ENCODE measurements around the gene CEP135. TPM values are rescaled to one million over a fixed set of nuclear protein-coding genes. Genes with fewer than 3 reads are reported as not detected.

CEP135 gene
- total RNA-seq, 1 donor from 2014 or later = 8.2 TPM

- Mint-ChIP-seq H3K27me3 (ENCODE audit: low read depth, unreplicated experiment) (no peaks in the 10 kb centered on the region), H3K4me3 (ENCODE audit: unreplicated experiment) (no peak overlapping the region), H3K27ac (ENCODE audit: unreplicated experiment) (no peak overlapping the region), H3K36me3 (ENCODE audit: low read depth, unreplicated experiment) (peaks cover 8% of the 10 kb centered on the region), H3K4me1 (ENCODE audit: low read depth, unreplicated experiment) (no peaks in the 10 kb centered on the region), H3K9me3 (ENCODE audit: unreplicated experiment) (no peaks in the 10 kb centered on the region)
- H3K9me3 ChIP-seq (ENCODE audit: insufficient read depth, low read depth, low read length) = no peaks in the 10 kb centered on the region
- no peaks in the 10 kb centered on the region for H3K4me1 ChIP-seq (ENCODE audit: insufficient read depth, low read length)
- DNase-seq (ENCODE audit: low read depth) (no peak), FAIRE-seq (no peak)
- H3K36me3 ChIP-seq (ENCODE audit: insufficient read depth, low read length) = peaks cover 9% of the 10 kb centered on the region
- H3K27me3 ChIP-seq (ENCODE audit: insufficient read depth, low read length) = no peaks in the 10 kb centered on the region
- H3K27ac ChIP-seq (ENCODE audit: low read depth, low read length) = no peak overlapping the region
- H3K4me3 ChIP-seq (ENCODE audit: insufficient read depth, low read depth, low read length) = no peak overlapping the region
- no peak overlapping the region for H3K9ac ChIP-seq (ENCODE audit: low read length)
- no peak overlapping the region for H2AFZ ChIP-seq (ENCODE audit: low read depth, low read length)
- TF ChIP-seq EZH2 (IDR thresholded peaks at IDR 0.05; ENCODE audit: insufficient read depth, low read length) (no peak), CTCF (IDR thresholded peaks at IDR 0.05; ENCODE audit: insufficient read depth, low read depth, low read length) (no peak)
- H3K4me2 ChIP-seq (ENCODE audit: low read length) = no peak overlapping the region
- peaks cover 3% of the 10 kb centered on the region for H4K20me1 ChIP-seq (ENCODE audit: insufficient read depth, low read length)
- H3K79me2 ChIP-seq (ENCODE audit: insufficient read depth, low read length) = no peaks in the 10 kb centered on the region
Observed at GRCh38 chr4:56003606-56004005, 54.9 kb downstream of the CEP135 start.

- H3K4me1 Mint-ChIP-seq (ENCODE audit: low read depth, unreplicated experiment) = no peaks in the 10 kb centered on the region
- Histone ChIP-seq H3K4me3 (ENCODE audit: insufficient read depth, low read depth, low read length) (no peak overlapping the region), H3K4me2 (ENCODE audit: low read length) (no peak overlapping the region), H4K20me1 (ENCODE audit: insufficient read depth, low read length) (peaks cover 3% of the 10 kb centered on the region), H3K36me3 (ENCODE audit: insufficient read depth, low read length) (peaks cover 8% of the 10 kb centered on the region), H3K27me3 (ENCODE audit: insufficient read depth, low read length) (no peaks in the 10 kb centered on the region), H2AFZ (ENCODE audit: low read depth, low read length) (no peak overlapping the region), H3K4me1 (ENCODE audit: insufficient read depth, low read length) (no peaks in the 10 kb centered on the region), H3K9ac (ENCODE audit: low read length) (no peak overlapping the region), H3K9me3 (ENCODE audit: insufficient read depth, low read depth, low read length) (no peaks in the 10 kb centered on the region), H3K27ac (ENCODE audit: low read depth, low read length) (no peak overlapping the region), H3K79me2 (ENCODE audit: insufficient read depth, low read length) (no peaks in the 10 kb centered on the region)
- no peak overlapping the region for H3K27ac Mint-ChIP-seq (ENCODE audit: unreplicated experiment)
- H3K36me3 Mint-ChIP-seq (ENCODE audit: low read depth, unreplicated experiment) = peaks cover 8% of the 10 kb centered on the region
- no peak for DNase-seq (ENCODE audit: low read depth)
- H3K27me3 Mint-ChIP-seq (ENCODE audit: low read depth, unreplicated experiment) = no peaks in the 10 kb centered on the region
- H3K4me3 Mint-ChIP-seq (ENCODE audit: unreplicated experiment) = no peak overlapping the region
- no peak for TF ChIP-seq EZH2 (IDR thresholded peaks at IDR 0.05; ENCODE audit: insufficient read depth, low read length)
- TF ChIP-seq CTCF (IDR thresholded peaks at IDR 0.05; ENCODE audit: insufficient read depth, low read depth, low read length) = no peak
- H3K9me3 Mint-ChIP-seq (ENCODE audit: unreplicated experiment) = no peaks in the 10 kb centered on the region
- FAIRE-seq = no peak
Observed at GRCh38 chr4:56004235-56004634, 55.5 kb downstream of the CEP135 start.

GRCh38 chr4:56007154-56007553 is 58.4 kb downstream of the CEP135 start:
- H3K79me2 ChIP-seq (ENCODE audit: insufficient read depth, low read length) = no peaks in the 10 kb centered on the region
- H3K27me3 ChIP-seq (ENCODE audit: insufficient read depth, low read length) = no peaks in the 10 kb centered on the region
- no peaks in the 10 kb centered on the region for H3K4me1 Mint-ChIP-seq (ENCODE audit: low read depth, unreplicated experiment)
- no peaks in the 10 kb centered on the region for H3K9me3 ChIP-seq (ENCODE audit: insufficient read depth, low read depth, low read length)
- H3K9me3 Mint-ChIP-seq (ENCODE audit: unreplicated experiment) = no peaks in the 10 kb centered on the region
- no peak overlapping the region for H3K4me3 Mint-ChIP-seq (ENCODE audit: unreplicated experiment)
- H3K4me1 ChIP-seq (ENCODE audit: insufficient read depth, low read length) = no peaks in the 10 kb centered on the region
- no peak overlapping the region for H2AFZ ChIP-seq (ENCODE audit: low read depth, low read length)
- peaks cover 4% of the 10 kb centered on the region for H3K36me3 Mint-ChIP-seq (ENCODE audit: low read depth, unreplicated experiment)
- no peak for TF ChIP-seq CTCF (IDR thresholded peaks at IDR 0.05; ENCODE audit: insufficient read depth, low read depth, low read length)
- no peak for TF ChIP-seq EZH2 (IDR thresholded peaks at IDR 0.05; ENCODE audit: insufficient read depth, low read length)
- no peaks in the 10 kb centered on the region for H4K20me1 ChIP-seq (ENCODE audit: insufficient read depth, low read length)
- peaks cover 3% of the 10 kb centered on the region for H3K36me3 ChIP-seq (ENCODE audit: insufficient read depth, low read length)
- DNase-seq (ENCODE audit: low read depth) (no peak), FAIRE-seq (no peak)
- no peak overlapping the region for H3K4me3 ChIP-seq (ENCODE audit: insufficient read depth, low read depth, low read length)
- no peak overlapping the region for H3K9ac ChIP-seq (ENCODE audit: low read length)
- H3K27me3 Mint-ChIP-seq (ENCODE audit: low read depth, unreplicated experiment) = no peaks in the 10 kb centered on the region
- H3K27ac Mint-ChIP-seq (ENCODE audit: unreplicated experiment) = no peak overlapping the region
- H3K4me2 ChIP-seq (ENCODE audit: low read length) = no peak overlapping the region
- no peak overlapping the region for H3K27ac ChIP-seq (ENCODE audit: low read depth, low read length)

All from astrocyte (in vitro differentiated cells and primary cell).